ENCODE measurements around the gene NEK11.

- TF ChIP-seq CTCF (IDR thresholded peaks at IDR 0.05; ENCODE audit: insufficient read depth, low read depth, low read length) (no peak), EZH2 (IDR thresholded peaks at IDR 0.05; ENCODE audit: insufficient read depth, low read length) (no peak)
These were observed 234.4 kb downstream of the NEK11 start for GRCh38 chr3:131261104-131261503.
